ENCODE measurements around the gene ZNF146. TPM values are rescaled to one million over a fixed set of nuclear protein-coding genes. Genes with fewer than 3 reads are reported as not detected.

ZNF146 gene
- polyA plus RNA-seq, 1 of the 3 experiments (the other 2 are of a cell fraction) = 25.4 TPM

DNA sequence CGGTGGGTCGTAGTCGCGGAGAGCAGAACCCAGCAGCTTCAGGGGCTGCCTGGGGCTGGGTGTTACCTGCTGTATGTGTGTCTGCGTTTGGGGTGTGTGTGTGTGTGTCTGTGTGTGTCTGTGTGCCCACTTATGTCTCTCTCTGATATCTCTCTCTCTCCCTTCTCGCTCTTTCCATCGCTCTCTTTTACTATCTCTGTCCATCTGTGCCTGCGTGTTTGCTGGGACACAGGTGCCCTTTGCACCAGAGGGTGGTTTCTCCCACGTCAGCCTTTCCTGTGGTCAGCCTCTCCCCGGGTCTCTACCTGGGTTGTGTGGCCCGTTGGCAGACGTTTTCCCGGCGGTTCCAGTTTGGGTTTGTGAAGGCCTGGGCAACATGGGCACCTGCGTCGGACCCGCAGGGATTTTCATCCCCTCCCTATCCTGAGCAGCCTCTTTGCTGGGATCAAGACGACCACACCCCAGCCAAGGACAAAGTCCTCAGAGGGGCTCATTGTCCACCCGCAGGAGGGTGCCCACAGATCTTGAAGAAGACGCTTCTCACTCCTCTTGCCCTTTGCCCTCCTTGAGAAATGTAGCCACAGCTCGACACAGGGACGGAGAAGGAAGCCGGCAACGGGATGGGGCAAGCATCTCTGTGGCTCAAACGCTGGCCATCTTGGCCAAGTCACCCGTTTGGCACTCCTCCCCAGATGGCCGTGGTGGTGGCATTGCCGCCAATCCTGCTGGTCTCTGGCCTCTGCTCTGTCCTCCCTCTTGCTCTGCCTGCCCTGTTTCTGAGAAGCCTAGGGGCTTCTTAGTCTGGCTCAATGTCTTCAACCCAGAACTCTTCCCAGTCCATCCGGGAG is 43.3 kb downstream of the ZNF146 start:
- Histone ChIP-seq H3K4me1 (ENCODE audit: control insufficient read depth in 1 of 2, insufficient read depth in 2 of 2, low read depth in 1 of 2, low read length in 1 of 2) (peaks cover 0 to 3% of the 10 kb centered on the region in 2 experiments; a peak in 1 of 4 replicates), H3K9me2 (no peaks in the 10 kb centered on the region), H3K9me3 (no peaks in the 10 kb centered on the region), H4K20me1 (ENCODE audit: insufficient read depth) (no peaks in the 10 kb centered on the region), H3K4me3 (ENCODE audit: low read depth in 2 of 2, low read length in 1 of 2) (peak overlapping the region in 1 of 2 experiments; percentile 57; a peak in 3 of 4 replicates), H3K27ac (ENCODE audit: low read depth in 2 of 2, low read length in 1 of 2) (no peak overlapping the region), H3F3A (replicated peaks; ENCODE audit: insufficient read depth) (no peaks in the 10 kb centered on the region), H3K27me3 (ENCODE audit: insufficient read depth) (no peaks in the 10 kb centered on the region), H3K4me2 (peak overlapping the region; percentile 71; the same call in 1 of the 2 replicates), H3K9ac (no peak overlapping the region), H2AFZ (ENCODE audit: low read depth) (no peak overlapping the region), H3K79me2 (ENCODE audit: insufficient read depth) (no peaks in the 10 kb centered on the region), H3K36me3 (replicated peaks in 1 of 2; ENCODE audit: control insufficient read depth in 1 of 2, insufficient read depth in 2 of 2, low read length in 1 of 2) (no peaks in the 10 kb centered on the region)
- DNase-seq = peak; percentile 14
- CTCF ChIA-PET = no interaction called here
- WGBS (ENCODE audit: low lambda C conversion rate) = 54% methylated on average over 28 of the region's 29 CpGs
- TF ChIP-seq RXRA (IDR thresholded peaks at IDR 0.05; ENCODE audit: borderline replicate concordance, low read depth) (no peak), ELF1 (IDR thresholded peaks at IDR 0.05) (no peak), POLR2AphosphoS5 (IDR thresholded peaks at IDR 0.05; ENCODE audit: low read depth, low read length) (no peak), MEF2A (IDR thresholded peaks at IDR 0.05; ENCODE audit: borderline replicate concordance, low read depth) (no peak)
- TF ChIP-seq, protein P1, sequence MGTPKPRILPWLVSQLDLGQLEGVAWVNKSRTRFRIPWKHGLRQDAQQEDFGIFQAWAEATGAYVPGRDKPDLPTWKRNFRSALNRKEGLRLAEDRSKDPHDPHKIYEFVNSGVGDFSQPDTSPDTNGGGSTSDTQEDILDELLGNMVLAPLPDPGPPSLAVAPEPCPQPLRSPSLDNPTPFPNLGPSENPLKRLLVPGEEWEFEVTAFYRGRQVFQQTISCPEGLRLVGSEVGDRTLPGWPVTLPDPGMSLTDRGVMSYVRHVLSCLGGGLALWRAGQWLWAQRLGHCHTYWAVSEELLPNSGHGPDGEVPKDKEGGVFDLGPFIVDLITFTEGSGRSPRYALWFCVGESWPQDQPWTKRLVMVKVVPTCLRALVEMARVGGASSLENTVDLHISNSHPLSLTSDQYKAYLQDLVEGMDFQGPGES (IDR thresholded peaks at IDR 0.05; ENCODE audit: low read depth, low read length) = no peak
- POLR2A ChIA-PET = no interaction called here

DNA sequence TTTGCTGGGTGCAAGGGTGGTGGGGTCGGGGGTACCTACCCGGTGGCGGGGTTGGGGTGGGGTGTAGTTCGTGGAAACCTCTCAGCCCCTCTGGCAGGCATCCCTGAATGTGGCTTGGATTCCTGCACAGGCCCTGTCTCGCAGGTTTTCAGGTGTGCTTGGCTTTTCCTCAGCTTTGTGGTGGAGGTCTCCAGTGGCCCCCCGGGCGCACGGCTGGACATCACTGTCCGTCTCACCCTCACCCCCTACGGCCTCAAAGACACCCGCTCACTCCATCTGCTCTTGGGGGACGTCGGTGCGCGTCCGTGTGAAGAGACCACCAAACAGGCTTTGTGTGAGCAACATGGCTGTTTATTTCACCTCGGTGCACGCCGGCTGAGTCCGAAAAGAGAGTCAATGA is 44.3 kb downstream of the ZNF146 start:
- ChIA-PET CTCF (no interaction called here), POLR2A (no interaction called here)
- Histone ChIP-seq H3K4me1 (ENCODE audit: control insufficient read depth in 1 of 2, insufficient read depth in 2 of 2, low read depth in 1 of 2, low read length in 1 of 2) (peaks cover 0 to 3% of the 10 kb centered on the region in 2 experiments; a peak in 1 of 4 replicates), H3K27me3 (ENCODE audit: insufficient read depth) (no peaks in the 10 kb centered on the region), H3K9me3 (no peaks in the 10 kb centered on the region), H3K79me2 (ENCODE audit: insufficient read depth) (no peaks in the 10 kb centered on the region), H3F3A (replicated peaks; ENCODE audit: insufficient read depth) (no peaks in the 10 kb centered on the region), H3K4me2 (no peak overlapping the region), H3K4me3 (ENCODE audit: low read depth in 2 of 2, low read length in 1 of 2) (no peak overlapping the region), H4K20me1 (ENCODE audit: insufficient read depth) (no peaks in the 10 kb centered on the region), H2AFZ (ENCODE audit: low read depth) (no peak overlapping the region), H3K9ac (no peak overlapping the region), H3K9me2 (no peaks in the 10 kb centered on the region), H3K27ac (ENCODE audit: low read depth in 2 of 2, low read length in 1 of 2) (no peak overlapping the region), H3K36me3 (replicated peaks in 1 of 2; ENCODE audit: control insufficient read depth in 1 of 2, insufficient read depth in 2 of 2, low read length in 1 of 2) (no peaks in the 10 kb centered on the region)
- TF ChIP-seq RFX5 (IDR thresholded peaks at IDR 0.05; ENCODE audit: low read length) (no peak), CHD2 (IDR thresholded peaks at IDR 0.05; ENCODE audit: low read length, partially characterized antibody) (no peak), TEAD4 (IDR thresholded peaks at IDR 0.05; ENCODE audit: borderline replicate concordance, insufficient read depth) (no peak), POLR2AphosphoS5 (IDR thresholded peaks at IDR 0.05; ENCODE audit: low read depth, low read length) (no peak), FOXM1 (IDR thresholded peaks at IDR 0.05; ENCODE audit: low read depth) (no peak), JUND (IDR thresholded peaks at IDR 0.05) (no peak), SIN3A (IDR thresholded peaks at IDR 0.05; ENCODE audit: borderline replicate concordance, low read depth, low read length) (no peak), EP300 (IDR thresholded peaks at IDR 0.05; ENCODE audit: borderline replicate concordance in 1 of 2, low read depth in 1 of 2, low read length in 1 of 2) (no peak), ELF1 (IDR thresholded peaks at IDR 0.05) (no peak)
- TF ChIP-seq, protein P2, sequence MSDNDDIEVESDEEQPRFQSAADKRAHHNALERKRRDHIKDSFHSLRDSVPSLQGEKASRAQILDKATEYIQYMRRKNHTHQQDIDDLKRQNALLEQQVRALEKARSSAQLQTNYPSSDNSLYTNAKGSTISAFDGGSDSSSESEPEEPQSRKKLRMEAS (IDR thresholded peaks at IDR 0.05; ENCODE audit: low read depth) = no peak
- TF ChIP-seq, protein P3, sequence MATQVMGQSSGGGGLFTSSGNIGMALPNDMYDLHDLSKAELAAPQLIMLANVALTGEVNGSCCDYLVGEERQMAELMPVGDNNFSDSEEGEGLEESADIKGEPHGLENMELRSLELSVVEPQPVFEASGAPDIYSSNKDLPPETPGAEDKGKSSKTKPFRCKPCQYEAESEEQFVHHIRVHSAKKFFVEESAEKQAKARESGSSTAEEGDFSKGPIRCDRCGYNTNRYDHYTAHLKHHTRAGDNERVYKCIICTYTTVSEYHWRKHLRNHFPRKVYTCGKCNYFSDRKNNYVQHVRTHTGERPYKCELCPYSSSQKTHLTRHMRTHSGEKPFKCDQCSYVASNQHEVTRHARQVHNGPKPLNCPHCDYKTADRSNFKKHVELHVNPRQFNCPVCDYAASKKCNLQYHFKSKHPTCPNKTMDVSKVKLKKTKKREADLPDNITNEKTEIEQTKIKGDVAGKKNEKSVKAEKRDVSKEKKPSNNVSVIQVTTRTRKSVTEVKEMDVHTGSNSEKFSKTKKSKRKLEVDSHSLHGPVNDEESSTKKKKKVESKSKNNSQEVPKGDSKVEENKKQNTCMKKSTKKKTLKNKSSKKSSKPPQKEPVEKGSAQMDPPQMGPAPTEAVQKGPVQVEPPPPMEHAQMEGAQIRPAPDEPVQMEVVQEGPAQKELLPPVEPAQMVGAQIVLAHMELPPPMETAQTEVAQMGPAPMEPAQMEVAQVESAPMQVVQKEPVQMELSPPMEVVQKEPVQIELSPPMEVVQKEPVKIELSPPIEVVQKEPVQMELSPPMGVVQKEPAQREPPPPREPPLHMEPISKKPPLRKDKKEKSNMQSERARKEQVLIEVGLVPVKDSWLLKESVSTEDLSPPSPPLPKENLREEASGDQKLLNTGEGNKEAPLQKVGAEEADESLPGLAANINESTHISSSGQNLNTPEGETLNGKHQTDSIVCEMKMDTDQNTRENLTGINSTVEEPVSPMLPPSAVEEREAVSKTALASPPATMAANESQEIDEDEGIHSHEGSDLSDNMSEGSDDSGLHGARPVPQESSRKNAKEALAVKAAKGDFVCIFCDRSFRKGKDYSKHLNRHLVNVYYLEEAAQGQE (IDR thresholded peaks at IDR 0.05; ENCODE audit: low read depth, low read length) = no peak
- TF ChIP-seq, protein P1 (IDR thresholded peaks at IDR 0.05; ENCODE audit: low read depth, low read length) = no peak
- DNase-seq = no peak
- WGBS (ENCODE audit: low lambda C conversion rate) = 77% methylated on average over 16 of the region's 20 CpGs

All from SK-N-SH (cell line).